ENCODE measurements around the gene GLIS2.

Gene GLIS2

GRCh38 chr16:4350787-4351659 is 35.2 kb downstream of the GLIS2 start, which contains the start of gene PAM16:
TSS of gene PAM16 (minus strand) at chr16:4351321. CDS start at chr16:4351234, 87 bp downstream.
- peak within 1 kb of the TSS; percentile 94 for H3K4me3 ChIP-seq (ENCODE audit: low read depth, low read length)
- TF ChIP-seq CTCF (IDR thresholded peaks at IDR 0.05; ENCODE audit: low read depth, low read length) (no peak), MAX (IDR thresholded peaks at IDR 0.05; ENCODE audit: low read depth, low read length) (peak; percentile 83; the same call in 1 of the 2 replicates), POLR2A (IDR thresholded peaks at IDR 0.05; ENCODE audit: extremely low read depth, insufficient read length) (peak; percentile 61), MYC (IDR thresholded peaks at IDR 0.05; ENCODE audit: low read depth, low read length) (peak; percentile 86)
- peak; percentile 96 for DNase-seq (ENCODE audit: low read depth)

- no peak overlapping the region for H3K4me3 ChIP-seq (ENCODE audit: low read depth, low read length)
- no peak for DNase-seq (ENCODE audit: low read depth)
- TF ChIP-seq POLR2A (IDR thresholded peaks at IDR 0.05; ENCODE audit: extremely low read depth, insufficient read length) (no peak), CTCF (IDR thresholded peaks at IDR 0.05; ENCODE audit: low read depth, low read length) (no peak)
Measured at GRCh38 chr16:4351880-4352279, 36.0 kb downstream of the GLIS2 start.

- H3K4me3 ChIP-seq (ENCODE audit: low read depth, low read length) = no peak overlapping the region
- no peak for DNase-seq (ENCODE audit: low read depth)
- TF ChIP-seq POLR2A (IDR thresholded peaks at IDR 0.05; ENCODE audit: extremely low read depth, insufficient read length) (no peak), MAX (IDR thresholded peaks at IDR 0.05; ENCODE audit: low read depth, low read length) (no peak), MYC (IDR thresholded peaks at IDR 0.05; ENCODE audit: low read depth, low read length) (no peak), CTCF (IDR thresholded peaks at IDR 0.05; ENCODE audit: low read depth, low read length) (no peak)
Measured at GRCh38 chr16:4352843-4353242, 37.0 kb downstream of the GLIS2 start.

- TF ChIP-seq POLR2A (IDR thresholded peaks at IDR 0.05; ENCODE audit: extremely low read depth, insufficient read length) = no peak
- no peak for TF ChIP-seq MYC (IDR thresholded peaks at IDR 0.05; ENCODE audit: low read depth, low read length)
- TF ChIP-seq MAX (IDR thresholded peaks at IDR 0.05; ENCODE audit: low read depth, low read length) = no peak
- no peak for TF ChIP-seq CTCF (IDR thresholded peaks at IDR 0.05; ENCODE audit: low read depth, low read length)
- no peak for DNase-seq (ENCODE audit: low read depth)
- H3K4me3 ChIP-seq (ENCODE audit: low read depth, low read length) = no peak overlapping the region
Measured at GRCh38 chr16:4353675-4354074, 37.8 kb downstream of the GLIS2 start.

- H3K4me3 ChIP-seq (ENCODE audit: low read depth, low read length) = no peak overlapping the region
- TF ChIP-seq MYC (IDR thresholded peaks at IDR 0.05; ENCODE audit: low read depth, low read length) (no peak), POLR2A (IDR thresholded peaks at IDR 0.05; ENCODE audit: extremely low read depth, insufficient read length) (no peak), MAX (IDR thresholded peaks at IDR 0.05; ENCODE audit: low read depth, low read length) (no peak), CTCF (IDR thresholded peaks at IDR 0.05; ENCODE audit: low read depth, low read length) (no peak)
Measured at GRCh38 chr16:4354512-4355409, 38.9 kb downstream of the GLIS2 start.

More at GRCh38 chr16:4354512-4355409, 38.9 kb downstream of the GLIS2 start:
- DNase-seq (ENCODE audit: low read depth) = no peak
